ENCODE results near the gene ADRM1. TPM values are rescaled to one million over a fixed set of nuclear protein-coding genes. Genes with fewer than 3 reads are reported as not detected.

Gene ADRM1
- total RNA-seq, 2 experiments from 2014 or later = 40.8 to 44.3 TPM

DNA sequence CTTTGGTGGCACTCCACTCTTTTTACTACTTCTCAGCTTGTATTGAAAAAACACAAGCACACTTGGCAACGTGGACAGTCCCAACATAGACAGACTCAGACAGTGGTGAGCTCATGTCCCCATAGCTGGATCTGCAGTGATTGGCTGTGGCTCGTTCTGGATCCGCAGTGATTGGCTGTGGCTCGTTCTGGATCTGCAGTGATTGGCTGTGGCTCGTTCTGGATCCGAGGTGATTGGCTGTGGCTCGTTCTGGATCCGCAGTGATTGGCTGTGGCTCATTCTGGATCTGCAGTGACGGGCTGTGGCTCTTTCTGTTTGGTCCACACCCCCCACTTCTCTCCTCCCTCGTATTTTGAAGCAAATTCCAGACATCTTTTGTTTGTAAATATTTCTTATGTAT, 36.5 kb upstream of the ADRM1 start:
- H3K4me3 ChIP-seq (ENCODE audit: low read length) = no peak overlapping the region
- H3K36me3 ChIP-seq (ENCODE audit: insufficient read depth, low read length) = peaks cover 58% of the 10 kb centered on the region
- H3K36me3 Mint-ChIP-seq (ENCODE audit: low read depth) = peaks cover 65% of the 10 kb centered on the region
- H3K4me1 Mint-ChIP-seq (ENCODE audit: low read depth) = no peaks in the 10 kb centered on the region
- intact Hi-C loops (cut with DNase I, micrococcal nuclease) = no loop called here
- no peaks in the 10 kb centered on the region for H3K9me3 ChIP-seq (ENCODE audit: control insufficient read depth in 1 of 2, insufficient read depth in 1 of 2, low read length in 2 of 2)
- H3K27ac ChIP-seq (ENCODE audit: low read depth in 1 of 2, low read length in 2 of 2) = no peak overlapping the region
- ChIA-PET CTCF (interaction anchor here (0.5 kb wide), 1 partner anchor 15 kb away, joined by 4 read pairs; no protein-coding TSS in a partner anchor), POLR2A (no interaction called here)
- no peaks in the 10 kb centered on the region for H3K4me1 ChIP-seq (ENCODE audit: insufficient read depth, low read length)
- TF ChIP-seq, protein P1, sequence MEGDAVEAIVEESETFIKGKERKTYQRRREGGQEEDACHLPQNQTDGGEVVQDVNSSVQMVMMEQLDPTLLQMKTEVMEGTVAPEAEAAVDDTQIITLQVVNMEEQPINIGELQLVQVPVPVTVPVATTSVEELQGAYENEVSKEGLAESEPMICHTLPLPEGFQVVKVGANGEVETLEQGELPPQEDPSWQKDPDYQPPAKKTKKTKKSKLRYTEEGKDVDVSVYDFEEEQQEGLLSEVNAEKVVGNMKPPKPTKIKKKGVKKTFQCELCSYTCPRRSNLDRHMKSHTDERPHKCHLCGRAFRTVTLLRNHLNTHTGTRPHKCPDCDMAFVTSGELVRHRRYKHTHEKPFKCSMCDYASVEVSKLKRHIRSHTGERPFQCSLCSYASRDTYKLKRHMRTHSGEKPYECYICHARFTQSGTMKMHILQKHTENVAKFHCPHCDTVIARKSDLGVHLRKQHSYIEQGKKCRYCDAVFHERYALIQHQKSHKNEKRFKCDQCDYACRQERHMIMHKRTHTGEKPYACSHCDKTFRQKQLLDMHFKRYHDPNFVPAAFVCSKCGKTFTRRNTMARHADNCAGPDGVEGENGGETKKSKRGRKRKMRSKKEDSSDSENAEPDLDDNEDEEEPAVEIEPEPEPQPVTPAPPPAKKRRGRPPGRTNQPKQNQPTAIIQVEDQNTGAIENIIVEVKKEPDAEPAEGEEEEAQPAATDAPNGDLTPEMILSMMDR (IDR thresholded peaks at IDR 0.05) = no peak
- H3K27ac Mint-ChIP-seq = no peak overlapping the region
- H3K27me3 ChIP-seq (ENCODE audit: control insufficient read depth in 1 of 2, insufficient read depth in 2 of 2, low read length in 2 of 2) = no peaks in the 10 kb centered on the region
- H3K9me3 Mint-ChIP-seq = no peaks in the 10 kb centered on the region
- no peak overlapping the region for H3K4me3 Mint-ChIP-seq
- ATAC-seq (ENCODE audit: poor library complexity) (no peak), DNase-seq (peak in 2 of 14 experiments; percentile 12 to 33)
- H3K27me3 Mint-ChIP-seq = no peaks in the 10 kb centered on the region

DNA sequence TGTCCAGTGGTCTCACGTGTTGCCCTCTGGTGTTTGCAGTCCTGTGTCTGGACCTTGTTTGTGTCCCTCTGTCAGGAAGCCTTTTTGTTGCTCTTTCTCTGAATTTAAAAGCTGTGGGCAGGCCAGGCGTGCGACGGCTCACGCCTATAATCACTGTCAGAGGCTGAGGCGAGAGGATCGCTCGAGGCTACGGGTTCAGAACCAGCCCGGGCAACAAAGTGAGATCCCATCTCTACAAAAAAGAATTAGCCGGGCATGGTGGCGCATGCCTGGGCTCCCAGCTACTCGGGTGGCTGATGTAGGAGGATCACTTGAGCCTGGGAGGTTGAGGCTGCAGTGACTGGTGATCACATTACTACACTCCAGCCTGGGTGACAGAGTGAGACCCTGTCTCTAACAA, 35.9 kb upstream of the ADRM1 start:
- no peaks in the 10 kb centered on the region for H3K4me1 ChIP-seq (ENCODE audit: insufficient read depth, low read length)
- TF ChIP-seq, protein P1 (IDR thresholded peaks at IDR 0.05) = no peak
- H3K36me3 Mint-ChIP-seq (ENCODE audit: low read depth) = peaks cover 60% of the 10 kb centered on the region
- H3K9me3 ChIP-seq (ENCODE audit: control insufficient read depth in 1 of 2, insufficient read depth in 1 of 2, low read length in 2 of 2) = no peaks in the 10 kb centered on the region
- H3K9me3 Mint-ChIP-seq = no peaks in the 10 kb centered on the region
- H3K4me3 ChIP-seq (ENCODE audit: low read length) = no peak overlapping the region
- H3K27ac Mint-ChIP-seq = no peak overlapping the region
- no peak overlapping the region for H3K27ac ChIP-seq (ENCODE audit: low read depth in 1 of 2, low read length in 2 of 2)
- ATAC-seq (ENCODE audit: poor library complexity) = no peak
- ChIA-PET POLR2A (no interaction called here), CTCF (no interaction called here)
- no peak overlapping the region for H3K4me3 Mint-ChIP-seq
- peaks cover 60% of the 10 kb centered on the region for H3K36me3 ChIP-seq (ENCODE audit: insufficient read depth, low read length)
- H3K27me3 Mint-ChIP-seq = no peaks in the 10 kb centered on the region
- intact Hi-C loops (cut with DNase I, micrococcal nuclease) = no loop called here
- DNase-seq = no peak
- H3K27me3 ChIP-seq (ENCODE audit: control insufficient read depth in 1 of 2, insufficient read depth in 2 of 2, low read length in 2 of 2) = no peaks in the 10 kb centered on the region
- H3K4me1 Mint-ChIP-seq (ENCODE audit: low read depth) = no peaks in the 10 kb centered on the region

DNA sequence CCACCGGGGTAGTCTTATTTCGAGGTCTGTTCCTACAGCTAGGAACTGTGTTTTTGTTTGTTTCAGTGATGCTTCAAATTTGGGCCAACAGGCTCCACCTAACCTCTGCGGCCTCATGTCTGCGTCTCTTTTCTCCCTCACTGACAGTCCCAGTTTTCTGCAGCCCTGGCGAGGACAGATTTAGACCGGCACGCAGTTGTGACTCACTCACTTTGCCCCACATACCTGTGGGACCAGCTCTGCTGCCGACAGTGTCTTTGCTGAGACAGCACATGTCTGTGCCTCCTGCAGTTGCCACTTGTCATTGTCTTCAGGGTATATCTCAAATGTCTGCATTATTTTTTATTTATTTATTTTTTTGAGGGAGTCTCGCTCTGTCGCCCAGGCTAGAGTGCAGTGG, 35.3 kb upstream of the ADRM1 start:
- H3K9me3 ChIP-seq (ENCODE audit: control insufficient read depth in 1 of 2, insufficient read depth in 1 of 2, low read length in 2 of 2) = no peaks in the 10 kb centered on the region
- Mint-ChIP-seq H3K4me3 (no peak overlapping the region), H3K27me3 (no peaks in the 10 kb centered on the region), H3K27ac (no peak overlapping the region), H3K36me3 (ENCODE audit: low read depth) (peaks cover 59% of the 10 kb centered on the region), H3K4me1 (ENCODE audit: low read depth) (no peaks in the 10 kb centered on the region), H3K9me3 (no peaks in the 10 kb centered on the region)
- no peak overlapping the region for H3K27ac ChIP-seq (ENCODE audit: low read depth in 1 of 2, low read length in 2 of 2)
- TF ChIP-seq, protein P1 (IDR thresholded peaks at IDR 0.05) = no peak
- H3K4me3 ChIP-seq (ENCODE audit: low read length) = no peak overlapping the region
- ChIA-PET POLR2A (no interaction called here), CTCF (no interaction called here)
- H3K27me3 ChIP-seq (ENCODE audit: control insufficient read depth in 1 of 2, insufficient read depth in 2 of 2, low read length in 2 of 2) = no peaks in the 10 kb centered on the region
- peaks cover 62% of the 10 kb centered on the region for H3K36me3 ChIP-seq (ENCODE audit: insufficient read depth, low read length)
- DNase-seq = no peak
- no peaks in the 10 kb centered on the region for H3K4me1 ChIP-seq (ENCODE audit: insufficient read depth, low read length)
- intact Hi-C loops (cut with DNase I, micrococcal nuclease) = no loop called here
- ATAC-seq (ENCODE audit: poor library complexity) = no peak

Data from CD4-positive, alpha-beta T cell (primary cell).